ENCODE measurements around the gene DUSP28.

DNA sequence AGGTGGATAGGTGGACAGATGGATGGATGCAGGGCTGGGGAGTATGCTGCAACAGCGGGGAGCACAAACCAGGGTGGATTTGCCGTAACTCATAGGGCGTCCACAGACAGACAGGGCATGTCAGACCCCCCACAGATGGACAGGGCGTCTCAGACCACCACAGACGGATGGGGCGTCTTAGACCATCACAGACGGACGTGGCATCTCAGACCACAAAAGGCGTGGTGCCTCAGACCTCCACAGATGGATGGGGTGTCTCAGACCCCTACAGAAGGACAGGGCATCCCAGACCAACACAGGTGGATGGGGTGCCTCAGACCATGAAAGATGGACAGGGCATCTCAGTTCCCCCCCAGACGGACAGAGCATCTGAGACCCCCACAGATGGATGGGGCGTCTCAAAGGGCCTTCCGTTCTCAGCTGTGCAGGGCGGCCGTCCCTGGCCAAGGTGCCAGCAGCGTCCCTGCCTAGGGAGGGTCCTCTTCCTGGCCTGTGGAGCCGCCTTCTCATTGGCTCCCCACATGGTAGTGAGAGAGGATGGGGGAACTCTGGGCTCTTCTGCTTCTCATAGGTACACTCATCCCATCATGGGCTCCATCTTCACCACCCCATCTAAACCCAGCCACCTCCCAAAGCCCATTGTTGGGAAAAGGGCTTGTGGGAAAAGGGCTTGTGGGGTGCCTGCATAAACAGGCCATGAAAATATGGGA is 4.5 kb upstream of the DUSP28 start:
- no peak for TF ChIP-seq POLR2A (IDR thresholded peaks at IDR 0.05)
- TF ChIP-seq, protein P1, sequence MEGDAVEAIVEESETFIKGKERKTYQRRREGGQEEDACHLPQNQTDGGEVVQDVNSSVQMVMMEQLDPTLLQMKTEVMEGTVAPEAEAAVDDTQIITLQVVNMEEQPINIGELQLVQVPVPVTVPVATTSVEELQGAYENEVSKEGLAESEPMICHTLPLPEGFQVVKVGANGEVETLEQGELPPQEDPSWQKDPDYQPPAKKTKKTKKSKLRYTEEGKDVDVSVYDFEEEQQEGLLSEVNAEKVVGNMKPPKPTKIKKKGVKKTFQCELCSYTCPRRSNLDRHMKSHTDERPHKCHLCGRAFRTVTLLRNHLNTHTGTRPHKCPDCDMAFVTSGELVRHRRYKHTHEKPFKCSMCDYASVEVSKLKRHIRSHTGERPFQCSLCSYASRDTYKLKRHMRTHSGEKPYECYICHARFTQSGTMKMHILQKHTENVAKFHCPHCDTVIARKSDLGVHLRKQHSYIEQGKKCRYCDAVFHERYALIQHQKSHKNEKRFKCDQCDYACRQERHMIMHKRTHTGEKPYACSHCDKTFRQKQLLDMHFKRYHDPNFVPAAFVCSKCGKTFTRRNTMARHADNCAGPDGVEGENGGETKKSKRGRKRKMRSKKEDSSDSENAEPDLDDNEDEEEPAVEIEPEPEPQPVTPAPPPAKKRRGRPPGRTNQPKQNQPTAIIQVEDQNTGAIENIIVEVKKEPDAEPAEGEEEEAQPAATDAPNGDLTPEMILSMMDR (IDR thresholded peaks at IDR 0.05) = no peak
